PFSK-1 (cell line): ENCODE measurements around the gene LOC101059915.
"Not testable (repeated sequence)": the region's sequence is repeated elsewhere in the genome, so short reads cannot be mapped to it uniquely, and the experiment has no call there.

ENCODE experiments used
- FOXP2 ChIP-seq: optimal IDR thresholded peaks from 2 replicates; pipeline ENCODE3; 2011; ENCODE audit warnings: borderline replicate concordance, control low read depth, inconsistent platforms; ENCODE audit not compliant: insufficient read depth; ENCODE audit errors: extremely low read length, extremely low read depth
- POLR2AphosphoS5 ChIP-seq: IDR thresholded peaks from 2 replicates; pipeline ENCODE4 v1.6.1; 2012; ENCODE audit warnings: low read depth, mild to moderate bottlenecking, control low read depth, low read length, moderate library complexity
- SIN3A ChIP-seq: IDR thresholded peaks from 2 replicates; pipeline ENCODE4 v1.6.1; 2012; ENCODE audit warnings: mild to moderate bottlenecking, low read length, moderate library complexity, borderline replicate concordance; ENCODE audit not compliant: insufficient read depth

The LOC101059915 gene

DNA sequence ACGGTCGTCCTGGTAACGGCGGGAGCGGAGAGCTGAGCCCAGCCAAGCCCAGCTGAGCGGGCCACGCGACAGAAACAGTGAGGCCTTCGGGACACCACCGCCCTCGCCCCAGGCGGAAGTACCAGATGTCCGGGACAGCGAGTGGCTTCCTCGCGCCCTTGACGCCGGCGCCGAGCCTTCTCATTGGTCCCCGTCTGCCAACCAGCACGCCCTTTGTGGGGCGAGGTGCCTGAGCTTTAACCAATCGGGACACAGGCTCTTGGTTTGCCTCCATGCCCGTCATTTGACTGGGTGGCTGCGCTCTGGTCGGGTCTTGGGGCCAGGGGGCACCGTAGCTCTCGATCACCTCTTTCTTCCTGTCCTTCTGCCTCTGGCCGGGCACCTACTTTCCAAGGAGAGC lies 50.8 kb downstream of the LOC101059915 start, which contains the start of gene CXorf49:
CXorf49 (minus strand) TSS at position 101 of the 400 bp plus-strand sequence. CDS start 134 bp downstream, outside the sequence.
- not testable (repeated sequence) for TF ChIP-seq POLR2AphosphoS5, SIN3A, FOXP2
